ENCODE data around the gene HS1BP3.

Gene HS1BP3

GRCh38 chr2:20674974-20675679 lies 24.2 kb upstream of the HS1BP3 start:
- DNase-seq, result no peak

GRCh38 chr2:20674309-20674965 lies 23.5 kb upstream of the HS1BP3 start:
- no peak for DNase-seq

- no peak for DNase-seq
These were observed 22.9 kb upstream of the HS1BP3 start for GRCh38 chr2:20673686-20674308.

GRCh38 chr2:20672201-20672951 lies 21.5 kb upstream of the HS1BP3 start:
- no peak for DNase-seq

DNA sequence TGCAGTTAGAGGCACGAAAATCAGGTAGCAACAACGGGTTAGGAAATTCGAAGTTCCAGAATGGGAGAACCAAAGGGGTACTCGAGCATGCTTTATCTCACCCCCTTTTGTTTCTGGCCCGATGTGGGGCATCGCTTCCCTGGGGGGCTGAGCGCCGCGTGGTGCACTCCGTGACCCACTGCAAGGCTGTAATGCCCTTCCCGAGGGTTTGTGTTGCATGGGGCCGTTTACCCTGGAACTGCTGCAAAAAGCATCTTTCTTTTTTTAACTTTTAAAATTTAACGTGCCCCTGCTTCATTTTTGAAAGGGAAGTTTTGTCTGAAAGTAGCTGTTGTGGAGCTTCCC lies 20.8 kb upstream of the HS1BP3 start:
- DNase-seq, result no peak

- DNase-seq, result no peak
These were observed 20.3 kb upstream of the HS1BP3 start for GRCh38 chr2:20671036-20671735.

DNA sequence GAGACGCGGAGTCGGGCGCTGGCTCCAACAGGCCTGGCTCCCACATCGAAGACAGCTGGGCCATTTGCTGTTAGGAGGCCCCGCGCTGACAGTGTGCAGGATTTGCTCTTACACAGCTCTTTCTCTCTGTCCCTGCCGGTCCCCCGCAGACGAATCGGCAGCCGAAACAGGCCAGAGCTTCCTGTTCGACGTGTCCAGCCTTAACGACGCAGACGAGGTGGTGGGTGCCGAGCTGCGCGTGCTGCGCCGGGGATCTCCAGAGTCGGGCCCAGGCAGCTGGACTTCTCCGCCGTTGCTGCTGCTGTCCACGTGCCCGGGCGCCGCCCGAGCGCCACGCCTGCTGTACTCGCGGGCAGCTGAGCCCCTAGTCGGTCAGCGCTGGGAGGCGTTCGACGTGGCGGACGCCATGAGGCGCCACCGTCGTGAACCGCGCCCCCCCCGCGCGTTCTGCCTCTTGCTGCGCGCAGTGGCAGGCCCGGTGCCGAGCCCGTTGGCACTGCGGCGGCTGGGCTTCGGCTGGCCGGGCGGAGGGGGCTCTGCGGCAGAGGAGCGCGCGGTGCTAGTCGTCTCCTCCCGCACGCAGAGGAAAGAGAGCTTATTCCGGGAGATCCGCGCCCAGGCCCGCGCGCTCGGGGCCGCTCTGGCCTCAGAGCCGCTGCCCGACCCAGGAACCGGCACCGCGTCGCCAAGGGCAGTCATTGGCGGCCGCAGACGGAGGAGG lies 19.6 kb upstream of the HS1BP3 start:
- DNase-seq, result no peak

DNA sequence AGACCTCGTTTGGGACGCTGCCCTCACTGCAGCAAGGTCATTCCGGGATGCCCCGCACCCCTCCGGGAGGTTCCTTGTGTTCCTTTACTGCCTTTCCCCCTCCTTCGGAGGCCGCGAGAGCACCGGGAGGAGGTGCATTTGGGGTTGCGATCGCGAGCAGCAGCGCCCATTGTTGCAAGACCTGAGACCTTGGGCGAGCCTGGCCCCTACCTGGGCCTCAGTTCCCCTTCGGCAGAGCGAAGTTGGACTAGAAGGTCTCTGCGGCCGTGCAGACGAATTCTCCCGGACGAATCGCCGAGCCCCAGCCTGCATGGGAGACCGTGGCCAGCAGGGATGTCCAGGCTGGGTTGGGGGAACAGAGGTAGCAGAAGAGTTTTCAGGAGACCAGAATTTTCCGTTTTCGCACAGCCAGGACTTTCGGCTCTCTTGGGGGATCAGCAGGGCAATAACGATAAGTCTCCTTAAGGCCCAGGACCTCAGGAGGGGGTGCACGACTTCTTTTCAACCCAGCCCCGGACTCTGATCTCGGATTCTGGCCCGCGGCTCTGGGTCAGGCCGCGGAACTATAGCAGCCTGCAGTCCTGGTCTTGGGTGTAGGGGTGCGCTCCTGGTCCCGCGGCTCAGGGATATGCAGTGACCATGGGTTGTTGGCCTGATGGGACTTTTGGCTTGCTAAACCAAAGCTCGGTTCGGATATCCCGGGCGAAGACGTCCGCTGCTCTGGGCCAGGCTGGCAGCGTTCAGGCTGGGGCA lies 18.8 kb upstream of the HS1BP3 start:
- DNase-seq, result no peak

DNA sequence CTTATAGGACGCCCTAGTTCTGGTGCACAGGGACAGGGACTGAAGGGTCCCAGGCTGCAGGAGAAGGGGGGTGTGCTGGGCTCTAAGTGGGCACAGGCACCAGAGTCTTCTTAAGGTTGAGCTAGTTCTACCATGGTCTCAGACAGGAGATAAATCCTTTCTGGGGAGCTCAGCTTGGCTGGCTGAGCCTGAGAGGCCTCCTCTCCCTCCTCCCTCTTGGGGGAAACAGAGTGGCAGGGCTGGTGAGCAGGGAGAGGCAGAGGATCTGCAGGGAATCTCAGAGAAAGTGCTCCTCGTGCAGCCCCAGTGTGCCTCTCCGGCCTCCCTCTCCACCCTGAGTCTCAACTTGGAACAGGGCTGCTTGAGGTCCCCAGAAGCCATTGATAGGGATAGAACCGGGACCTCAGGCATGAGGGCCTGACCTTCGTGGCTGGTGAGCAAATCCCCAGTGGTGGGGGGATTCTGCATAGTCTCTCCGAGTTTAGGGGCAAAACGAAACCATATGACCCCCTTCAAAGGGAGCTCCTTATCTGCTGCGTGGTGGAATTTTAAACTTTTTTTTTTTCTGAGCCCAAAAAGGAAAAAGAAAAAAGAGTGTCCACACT lies 18.1 kb upstream of the HS1BP3 start:
- no peak for DNase-seq

GRCh38 chr2:20668451-20668850 lies 17.6 kb upstream of the HS1BP3 start:
- no peak for DNase-seq

GRCh38 chr2:20667531-20668401 lies 16.9 kb upstream of the HS1BP3 start:
- no peak for DNase-seq

DNA sequence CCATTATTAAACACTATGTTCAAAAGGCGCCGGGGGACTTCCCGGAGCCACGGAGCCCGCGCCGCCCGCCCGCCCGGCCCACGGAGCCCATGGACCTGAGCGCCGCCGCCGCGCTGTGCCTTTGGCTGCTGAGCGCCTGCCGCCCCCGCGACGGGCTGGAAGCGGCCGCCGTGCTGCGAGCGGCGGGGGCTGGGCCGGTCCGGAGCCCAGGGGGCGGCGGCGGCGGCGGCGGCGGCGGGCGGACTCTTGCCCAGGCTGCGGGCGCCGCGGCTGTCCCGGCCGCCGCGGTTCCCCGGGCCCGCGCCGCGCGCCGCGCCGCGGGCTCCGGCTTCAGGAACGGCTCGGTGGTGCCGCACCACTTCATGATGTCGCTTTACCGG lies 16.2 kb upstream of the HS1BP3 start:
- DNase-seq, result no peak

- no peak for DNase-seq
These were observed 15.6 kb upstream of the HS1BP3 start, which contains the start of gene GDF7 for GRCh38 chr2:20666304-20667150. TSS of gene GDF7 (plus strand) at chr2:20667144. CDS start at chr2:20667240, 96 bp downstream.

DNA sequence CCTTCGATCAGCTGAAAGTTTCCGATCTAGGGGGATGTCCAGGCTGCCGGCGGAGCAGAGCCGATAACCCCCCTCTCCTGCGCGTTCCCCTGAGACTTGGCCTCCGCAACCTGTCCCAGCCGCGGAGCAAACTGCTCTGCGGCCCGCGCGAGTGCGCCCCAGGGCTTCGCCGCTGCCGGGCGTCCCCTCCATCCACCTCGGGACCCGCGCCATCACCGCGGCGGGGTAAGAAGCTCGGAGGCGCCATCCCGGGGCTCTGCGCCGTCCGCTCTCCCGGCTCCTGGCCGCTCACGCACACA lies 15.1 kb upstream of the HS1BP3 start:
- no peak for DNase-seq

GRCh38 chr2:20665243-20666004 lies 14.5 kb upstream of the HS1BP3 start:
- no peak for DNase-seq

- no peak for DNase-seq
These were observed 13.7 kb upstream of the HS1BP3 start for GRCh38 chr2:20664431-20665242.

DNA sequence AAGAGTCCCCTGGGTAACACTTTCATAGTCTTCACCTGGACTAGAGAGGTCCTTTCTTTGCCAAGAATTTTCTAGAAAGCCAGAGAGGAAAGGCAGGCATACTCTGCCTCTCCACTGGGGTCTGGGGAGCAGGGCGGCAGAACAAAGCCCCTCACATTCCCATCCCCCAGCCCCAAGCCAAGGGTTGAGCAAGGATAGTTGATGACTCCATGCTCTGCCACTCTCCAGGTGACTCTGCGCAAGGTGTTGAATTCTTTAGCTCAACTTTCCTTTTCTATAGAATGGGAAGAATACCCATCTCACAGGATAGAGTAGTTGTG lies 13.1 kb upstream of the HS1BP3 start:
- no peak for DNase-seq
